Ovary (tissue), 9 donors: ENCODE measurements around the gene CDKAL1. TPM values are rescaled to one million over a fixed set of nuclear protein-coding genes. Genes with fewer than 3 reads are reported as not detected.

Source experiments
- DNase-seq, 5 donors: peaks; one replicate each; pipeline ENCODE4 v3.0.0-alpha.2; 2019 to 2020
- H3K27ac ChIP-seq, 2 donors: fragments of 200-600 bp; one replicate each; pipeline versions ENCODE4 v1.5.1 to v1.8.0; 2019 to 2022
- H3K27me3 ChIP-seq: fragments of 200-600 bp; one replicate; pipeline ENCODE4 v1.8.0; 2022
- H3K36me3 ChIP-seq: fragments of 200-600 bp; sonication (generic); one replicate; pipeline ENCODE4 v1.5.1; 2019
- H3K4me1 ChIP-seq: one replicate; pipeline ENCODE4 v1.8.1; 2013; ENCODE audit warnings: mild to moderate bottlenecking, moderate library complexity; ENCODE audit not compliant: insufficient read depth
- H3K4me3 ChIP-seq: fragments of 200-600 bp; sonication (generic); one replicate; pipeline ENCODE4 v1.5.1; 2017
- H3K9me3 ChIP-seq, 2 donors: fragments of 200-600 bp in 1 of 2; sonication (generic) in 1 of 2; one replicate each; pipeline versions ENCODE4 v1.5.1 to v1.8.1; 2013 to 2019; ENCODE audit warnings: mild to moderate bottlenecking in 1 of 2, moderate library complexity in 1 of 2
- CTCF ChIP-seq, 3 donors: fragments of 450-650 bp in 2 of 3; fragments of 200-600 bp in 1 of 3; IDR thresholded peaks; one replicate each; pipeline versions ENCODE4 v1.5.1 to v1.8.0; 2016 to 2022; ENCODE audit warnings: antibody characterized with exemption in 3 of 3, mild to moderate bottlenecking in 1 of 3
- EP300 ChIP-seq: sonication (generic); formaldehyde crosslinking; IDR thresholded peaks from one replicate; pipeline ENCODE4 v1.6.1; 2017; ENCODE audit warnings: antibody characterized with exemption
- POLR2A ChIP-seq: fragments of 450-650 bp; IDR thresholded peaks from one replicate; pipeline ENCODE4 v1.6.1; 2017; ENCODE audit warnings: antibody characterized with exemption, mild to moderate bottlenecking, moderate library complexity
- WGBS, 3 donors: extraction: QIAGEN DNeasy Blood & Tissue Kit in 1 of 3; methylation state at CpG; one replicate each; pipeline versions ENCODE4 v1.1.5 to v1.1.7; 2013 to 2017; 5-methylcytosine and 5-hydroxymethylcytosine counted together
- intact Hi-C, 4 donors: fragments of 100-400 bp; cut with DNase I; formaldehyde crosslinking; loops; one replicate each; pipeline versions ENCODE4 v1.11.0 to v1.15.1; 2022 to 2023
- polyA plus RNA-seq, 2 donors: library from polyadenylated mRNA; stranded (reverse); fragments of 200-250 nt in 1 of 2; fragments of 350-450 nt in 1 of 2; fragmentation: Illumina TruSeq in 1 of 2; extraction: RNeasy Lipid Tissue Mini Kit (QIAGEN cat#74804) in 1 of 2; gene quantifications; one replicate each; pipeline ENCODE4 v1.2.3, GENCODE V29; 2013 to 2014
- total RNA-seq, 7 donors: library from RNA; depleted of rRNA in 2 of 7; stranded (reverse); fragments of >200 nt in 2 of 7; fragmentation: NEBNext Ultra II Directional in 3 of 7; extraction: Animal tissue kit (Norgen Biotek cat#: 25700) in 3 of 7; gene quantifications; one replicate each; pipeline versions ENCODE4 v1.1.0 to v1.2.4, GENCODE V29; 2016 to 2023
- donor health status: DM: no; HTN: no; CAD: no; lungs with moderate emphysema.
- donor health status: DM: no; HTN: no; CAD: no.
- donor health status: Bipolar disorder and iron deficiency.
- donor health status: DM: yes; HTN: yes; CAD: no.
- donor health status: DM: no; HTN: no; CAD: no.
- donor health status: DM: yes; HTN: yes; CAD: no.

The CDKAL1 gene
- total and polyA plus RNA-seq, 9 donors, result 6.8 to 21.3 (median 18.9) TPM

GRCh38 chr6:21228876-21229460 is 694.7 kb downstream of the CDKAL1 start:
- no peaks in the 10 kb centered on the region for H3K27me3 ChIP-seq
- no peaks in the 10 kb centered on the region for H3K9me3 ChIP-seq
- no peak for DNase-seq
- H3K4me3 ChIP-seq, result no peak overlapping the region
- intact Hi-C loops, result no loop called here
- no peaks in the 10 kb centered on the region for H3K36me3 ChIP-seq
- WGBS, 3 donors, result 70 to 76% (median 70%) methylated on average over 6 of the region's 6 CpGs
- no peak for TF ChIP-seq CTCF (IDR thresholded peaks at IDR 0.05)
- no peak for TF ChIP-seq POLR2A
- TF ChIP-seq EP300, result no peak
- H3K27ac ChIP-seq, result no peak overlapping the region
- no peaks in the 10 kb centered on the region for H3K4me1 ChIP-seq

- DNase-seq, result no peak
- TF ChIP-seq EP300, result no peak
- no peak for TF ChIP-seq CTCF (IDR thresholded peaks at IDR 0.05)
- H3K9me3 ChIP-seq, result no peaks in the 10 kb centered on the region
- no peaks in the 10 kb centered on the region for H3K27me3 ChIP-seq
- H3K36me3 ChIP-seq, result no peaks in the 10 kb centered on the region
- H3K4me1 ChIP-seq, result no peaks in the 10 kb centered on the region
- intact Hi-C loops, result no loop called here
- WGBS, 3 donors, result 87 to 96% (median 93%) methylated on average over 5 of the region's 5 CpGs
- H3K27ac ChIP-seq, result no peak overlapping the region
- H3K4me3 ChIP-seq, result no peak overlapping the region
These were observed 696.3 kb downstream of the CDKAL1 start for GRCh38 chr6:21230536-21230935.

GRCh38 chr6:21235162-21235561 is 700.9 kb downstream of the CDKAL1 start:
- Histone ChIP-seq H3K27me3 (no peaks in the 10 kb centered on the region), H3K9me3 (no peaks in the 10 kb centered on the region), H3K36me3 (no peaks in the 10 kb centered on the region), H3K4me3 (no peak overlapping the region), H3K27ac (no peak overlapping the region), H3K4me1 (no peaks in the 10 kb centered on the region)
- intact Hi-C loops, result no loop called here
- DNase-seq, result no peak
- TF ChIP-seq EP300 (no peak), CTCF (IDR thresholded peaks at IDR 0.05) (no peak), POLR2A (no peak)

GRCh38 chr6:21238208-21238607 is 704.0 kb downstream of the CDKAL1 start:
- no peaks in the 10 kb centered on the region for H3K36me3 ChIP-seq
- H3K27ac ChIP-seq, result no peak overlapping the region
- no peak overlapping the region for H3K4me3 ChIP-seq
- H3K4me1 ChIP-seq, result no peaks in the 10 kb centered on the region
- TF ChIP-seq CTCF (IDR thresholded peaks at IDR 0.05) (no peak), EP300 (no peak), POLR2A (no peak)
- DNase-seq, result no peak
- WGBS, 3 donors, result 91 to 99% (median 97%) methylated on average over 2 of the region's 2 CpGs
- intact Hi-C loops, result no loop called here
- H3K9me3 ChIP-seq, result no peaks in the 10 kb centered on the region
- no peaks in the 10 kb centered on the region for H3K27me3 ChIP-seq

GRCh38 chr6:21240709-21241108 is 706.5 kb downstream of the CDKAL1 start:
- no peak for DNase-seq
- no peaks in the 10 kb centered on the region for H3K36me3 ChIP-seq
- WGBS, 3 donors, result 94 to 96% (median 95%) methylated on average over 2 of the region's 2 CpGs
- H3K9me3 ChIP-seq, result no peaks in the 10 kb centered on the region
- peaks cover 2% of the 10 kb centered on the region for H3K4me1 ChIP-seq
- H3K4me3 ChIP-seq, result no peak overlapping the region
- H3K27me3 ChIP-seq, result no peaks in the 10 kb centered on the region
- no peak overlapping the region for H3K27ac ChIP-seq
- intact Hi-C loops, result no loop called here
- TF ChIP-seq POLR2A, result no peak
- TF ChIP-seq EP300, result no peak
